SK-N-SH treated with all-trans-retinoic acid at 6 μM for 48 hours (cell line): ENCODE measurements around the gene STK32B.

Experiments
- ATAC-seq: fragments of 200-7000 bp; cut with Tn5 transposase; 3 replicates; pipeline ENCODE4 v1.9.1; 2020; ENCODE audit warnings: mild to moderate bottlenecking, moderate library complexity
- ARNTL ChIP-seq: fragments of 450-650 bp; formaldehyde crosslinking; IDR thresholded peaks from 2 replicates; pipeline ENCODE4 v1.5.0; 2020; ENCODE audit warnings: low read depth, mild to moderate bottlenecking, moderate library complexity, borderline replicate concordance
- BACH2 ChIP-seq: fragments of 250-450 bp; sonication (Bioruptor Pico); IDR thresholded peaks from 2 replicates; pipeline ENCODE4 v1.9.0; 2021; ENCODE audit warnings: mild to moderate bottlenecking, borderline replicate concordance
- CREB5 ChIP-seq: fragments of 250-450 bp; sonication (Bioruptor Pico); IDR thresholded peaks from 2 replicates; pipeline ENCODE4 v1.5.1; 2020; ENCODE audit warnings: low read depth, mild to moderate bottlenecking, moderate library complexity
- CSDC2 ChIP-seq: fragments of 250-450 bp; sonication (Bioruptor Pico); IDR thresholded peaks from 2 replicates; pipeline ENCODE4 v1.5.0; 2020; ENCODE audit warnings: mild to moderate bottlenecking, moderate library complexity
- CSRNP3 ChIP-seq: fragments of 250-450 bp; sonication (Bioruptor Pico); IDR thresholded peaks from 2 replicates; pipeline ENCODE4 v1.5.1; 2021; ENCODE audit warnings: mild to moderate bottlenecking, moderate library complexity
- ESRRG ChIP-seq: fragments of 250-450 bp; sonication (Bioruptor Pico); IDR thresholded peaks from 2 replicates; pipeline ENCODE4 v1.6.1; 2021; ENCODE audit warnings: mild to moderate bottlenecking
- ISL1 ChIP-seq: fragments of 250-450 bp; sonication (Bioruptor Pico); IDR thresholded peaks from 2 replicates; pipeline ENCODE4 v2.1.2; 2022; ENCODE audit warnings: mild to moderate bottlenecking, moderate library complexity
- OSR1 ChIP-seq: fragments of 250-450 bp; sonication (Bioruptor Pico); IDR thresholded peaks from 2 replicates; pipeline ENCODE4 v1.8.0; 2022; ENCODE audit warnings: moderate library complexity, mild to moderate bottlenecking, inconsistent platforms
- PATZ1 ChIP-seq: fragments of 250-450 bp; sonication (Bioruptor Pico); IDR thresholded peaks from 2 replicates; pipeline ENCODE4 v1.8.0; 2020; ENCODE audit warnings: mild to moderate bottlenecking, moderate library complexity, borderline replicate concordance
- POU6F1 ChIP-seq: fragments of 250-450 bp; sonication (Bioruptor Pico); IDR thresholded peaks from 2 replicates; pipeline ENCODE4 v1.8.0; 2021; ENCODE audit warnings: low read depth, mild to moderate bottlenecking, moderate library complexity, borderline replicate concordance
- PPARA ChIP-seq: fragments of 250-450 bp; sonication (Bioruptor Pico); IDR thresholded peaks from 2 replicates; pipeline ENCODE4 v1.5.0; 2020; ENCODE audit warnings: mild to moderate bottlenecking, borderline replicate concordance
- RARB ChIP-seq: fragments of 250-450 bp; sonication (Bioruptor Pico); IDR thresholded peaks from 2 replicates; pipeline ENCODE4 v1.8.0; 2021; ENCODE audit warnings: mild to moderate bottlenecking, moderate library complexity
- TCF4 ChIP-seq: fragments of 250-450 bp; sonication (Bioruptor Pico); IDR thresholded peaks from 2 replicates; pipeline ENCODE4 v1.8.0; 2021; ENCODE audit warnings: mild to moderate bottlenecking, moderate library complexity, borderline replicate concordance
- TOX ChIP-seq: fragments of 250-450 bp; sonication (Bioruptor Pico); IDR thresholded peaks from 2 replicates; pipeline ENCODE4 v1.8.0; 2021; ENCODE audit warnings: mild to moderate bottlenecking, moderate library complexity, borderline replicate concordance
- TSHZ2 ChIP-seq: fragments of 250-450 bp; sonication (Bioruptor Pico); IDR thresholded peaks from 2 replicates; pipeline ENCODE4 v1.5.0; 2020; ENCODE audit warnings: mild to moderate bottlenecking, moderate library complexity
- ZFP3 ChIP-seq: fragments of 250-450 bp; sonication (Bioruptor Pico); IDR thresholded peaks from 2 replicates; pipeline ENCODE4 v1.5.0; 2020; ENCODE audit warnings: mild to moderate bottlenecking, moderate library complexity
- ZNF565 ChIP-seq: fragments of 450-650 bp; formaldehyde crosslinking; conservative IDR thresholded peaks from 2 replicates; pipeline ENCODE4 v1.5.0; 2020; ENCODE audit warnings: low read depth, mild to moderate bottlenecking, moderate library complexity
- ZNF70 ChIP-seq: fragments of 450-650 bp; formaldehyde crosslinking; IDR thresholded peaks from 2 replicates; pipeline ENCODE4 v1.5.0; 2020; ENCODE audit warnings: mild to moderate bottlenecking, moderate library complexity

Gene STK32B

GRCh38 chr4:5192271-5192670 lies 141.0 kb downstream of the STK32B start:
- TF ChIP-seq CSDC2 (CRISPR knock-in tag) = no peak
- no peak for TF ChIP-seq ESRRG
- TF ChIP-seq OSR1 (CRISPR knock-in tag) = no peak
- TF ChIP-seq BACH2 (CRISPR knock-in tag) = no peak
- no peak for TF ChIP-seq ISL1 (CRISPR knock-in tag)
- no peak for TF ChIP-seq PATZ1
- TF ChIP-seq ARNTL (CRISPR knock-in tag) = no peak
- TF ChIP-seq CREB5 (CRISPR knock-in tag) = no peak
- no peak for ATAC-seq

- ATAC-seq = no peak
- no peak for TF ChIP-seq TSHZ2 (CRISPR knock-in tag)
- TF ChIP-seq ARNTL (CRISPR knock-in tag) = no peak
- TF ChIP-seq ESRRG = no peak
- no peak for TF ChIP-seq POU6F1 (CRISPR knock-in tag)
- no peak for TF ChIP-seq PATZ1
- no peak for TF ChIP-seq CSRNP3 (CRISPR knock-in tag)
- TF ChIP-seq RARB (CRISPR knock-in tag) = no peak
- TF ChIP-seq PPARA (CRISPR knock-in tag) = no peak
Observed at GRCh38 chr4:5192678-5193077, 141.4 kb downstream of the STK32B start.

- no peak for ATAC-seq
- TF ChIP-seq TSHZ2 (CRISPR knock-in tag) = no peak
- no peak for TF ChIP-seq CREB5 (CRISPR knock-in tag)
- TF ChIP-seq TOX = no peak
- no peak for TF ChIP-seq ISL1 (CRISPR knock-in tag)
- no peak for TF ChIP-seq RARB (CRISPR knock-in tag)
- TF ChIP-seq ZFP3 (CRISPR knock-in tag) = no peak
- TF ChIP-seq ZNF70 (CRISPR knock-in tag) = no peak
- TF ChIP-seq PPARA (CRISPR knock-in tag) = no peak
- TF ChIP-seq BACH2 (CRISPR knock-in tag) = no peak
- TF ChIP-seq ESRRG = no peak
- no peak for TF ChIP-seq TCF4
- no peak for TF ChIP-seq ZNF565
Observed at GRCh38 chr4:5198656-5199541, 147.6 kb downstream of the STK32B start.
